Superior temporal gyrus (tissue), 1 donor: ENCODE data around the gene BRS3.
A peak's percentile ranks its signal among the peaks of the same experiment; 100 is the strongest.

Experiments used
- DNase-seq: peaks from one replicate; pipeline ENCODE4 v3.0.0-alpha.2; 2016; ENCODE audit errors: extremely low spot score

Gene BRS3

GRCh38 chrX:136495043-136495442, 7.3 kb downstream of the BRS3 start:
- no peak for DNase-seq

GRCh38 chrX:136496186-136496763, 8.5 kb downstream of the BRS3 start:
- DNase-seq = no peak

- DNase-seq = peak; percentile 69
Measured at GRCh38 chrX:136496764-136497555, 9.2 kb downstream of the BRS3 start.

- peak; percentile 56 for DNase-seq
Measured at GRCh38 chrX:136497556-136498052, 9.9 kb downstream of the BRS3 start, which contains the start of gene HTATSF1. Gene HTATSF1, plus strand, starts transcription at chrX:136497592. Its CDS starts 93 bp downstream, at chrX:136497685.

GRCh38 chrX:136519069-136519468, 31.3 kb downstream of the BRS3 start:
- no peak for DNase-seq

- DNase-seq = no peak
Measured at GRCh38 chrX:136523770-136524169, 36.0 kb downstream of the BRS3 start.

- DNase-seq = peak; percentile 38
Measured at GRCh38 chrX:136525738-136526606, 38.2 kb downstream of the BRS3 start.

GRCh38 chrX:136528645-136529315, 41.0 kb downstream of the BRS3 start:
- DNase-seq = no peak

GRCh38 chrX:136529795-136530194, 42.0 kb downstream of the BRS3 start:
- no peak for DNase-seq

- no peak for DNase-seq
Measured at GRCh38 chrX:136531951-136532350, 44.2 kb downstream of the BRS3 start, which contains the start of gene VGLL1. Gene VGLL1, plus strand, starts transcription at chrX:136532215. Its CDS starts 3,806 bp downstream, at chrX:136536021.

- no peak for DNase-seq
Measured at GRCh38 chrX:136534131-136534530, 46.4 kb downstream of the BRS3 start.

- DNase-seq = no peak
Measured at GRCh38 chrX:136538811-136539210, 51.1 kb downstream of the BRS3 start.

GRCh38 chrX:136540226-136540625, 52.5 kb downstream of the BRS3 start:
- DNase-seq = no peak

- DNase-seq = no peak
Measured at GRCh38 chrX:136541294-136541693, 53.5 kb downstream of the BRS3 start.

- DNase-seq = no peak
Measured at GRCh38 chrX:136542281-136542680, 54.5 kb downstream of the BRS3 start.
